ENCODE results near the gene PTPRD.

PTPRD gene

DNA sequence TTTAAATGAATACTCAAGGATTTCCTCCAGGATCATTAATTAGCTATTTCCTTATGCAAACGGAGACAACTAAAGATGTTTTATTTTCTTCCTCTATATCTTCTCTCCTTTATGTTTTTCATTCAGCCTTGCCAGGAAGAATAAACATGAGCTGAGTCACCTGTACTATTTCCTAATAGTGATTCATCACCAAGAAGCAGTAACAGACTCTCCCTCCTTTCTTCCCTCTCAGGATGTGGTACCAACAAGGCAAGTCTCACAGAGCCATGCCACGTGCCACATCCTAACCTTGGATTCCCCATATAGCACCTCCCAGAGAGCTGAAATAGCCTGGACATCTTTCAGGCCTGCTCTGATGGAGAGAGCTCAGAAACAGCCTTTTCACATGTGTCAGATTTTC lies 2054.6 kb downstream of the PTPRD start:
- DNase-seq (ENCODE audit: low spot score): peak; percentile 54

GRCh38 chr9:8555762-8556500 lies 2056.9 kb downstream of the PTPRD start:
- FAIRE-seq (no peak), DNase-seq (ENCODE audit: low spot score) (no peak)

More for the DNA sequence above, 2054.6 kb downstream of the PTPRD start:
- peak; percentile 74 for FAIRE-seq

DNA sequence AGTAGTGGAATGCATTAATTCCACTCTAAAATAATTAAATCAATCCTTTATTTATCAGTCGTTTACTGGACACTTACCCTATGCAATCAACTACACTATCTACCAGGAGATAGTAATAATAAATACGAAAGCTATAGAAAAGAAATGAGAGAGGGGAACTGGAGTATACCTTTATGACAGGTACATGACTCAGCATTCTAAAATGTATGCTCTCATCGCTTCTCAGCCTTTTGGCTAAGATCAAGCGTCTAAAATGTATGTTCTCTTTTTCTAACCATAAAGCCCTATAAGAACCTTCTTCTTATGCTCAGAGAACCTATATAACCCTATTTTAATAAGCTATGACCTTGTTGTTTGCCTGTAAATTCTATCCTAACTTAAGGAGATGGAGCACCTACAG lies 2059.4 kb downstream of the PTPRD start:
- DNase-seq (ENCODE audit: low spot score): no peak
- no peak for FAIRE-seq

GRCh38 chr9:8552732-8553131 lies 2060.1 kb downstream of the PTPRD start:
- FAIRE-seq (no peak), DNase-seq (ENCODE audit: low spot score) (no peak)

GRCh38 chr9:8549214-8549613 lies 2063.6 kb downstream of the PTPRD start:
- no peak for DNase-seq (ENCODE audit: low spot score)
- FAIRE-seq: no peak

DNA sequence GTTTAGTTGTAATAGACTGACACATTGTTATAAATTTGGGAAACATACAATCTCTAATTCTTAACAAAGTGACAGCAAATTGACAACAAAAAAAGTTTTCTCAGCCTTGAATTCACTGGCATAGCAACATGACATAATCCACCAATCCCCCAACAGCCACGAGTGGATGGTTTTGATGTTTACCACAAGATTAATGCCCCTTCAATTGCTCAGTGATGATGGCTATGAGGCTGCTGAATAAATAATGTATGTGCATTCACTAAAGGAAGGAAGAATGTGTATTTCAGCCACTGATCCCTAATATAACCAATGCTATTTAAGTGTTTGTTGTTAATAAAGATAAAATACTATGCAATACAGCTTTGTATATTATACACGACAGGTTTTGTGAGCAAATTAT lies 2069.6 kb downstream of the PTPRD start:
- DNase-seq (ENCODE audit: low spot score) (no peak), FAIRE-seq (no peak)

DNA sequence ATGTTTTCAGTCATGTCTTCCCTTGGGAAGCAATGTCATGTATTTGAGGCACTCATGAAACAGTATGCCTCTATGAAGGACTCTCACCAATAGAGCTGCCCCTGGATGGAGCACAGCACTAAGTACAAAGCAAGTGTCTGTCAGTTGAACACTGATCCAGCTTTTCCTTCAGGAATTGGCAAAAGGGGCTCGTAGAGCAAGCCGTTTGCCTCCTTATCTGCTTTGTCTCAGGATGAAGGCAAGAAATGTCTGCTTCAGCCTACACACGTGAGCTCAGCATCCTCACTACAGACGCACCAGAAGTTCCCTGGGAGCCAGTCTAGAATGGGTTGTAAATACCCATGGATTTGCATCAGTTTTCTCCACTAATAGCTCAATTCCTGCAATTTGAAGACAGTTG lies 2070.3 kb downstream of the PTPRD start:
- DNase-seq (ENCODE audit: low spot score) (no peak), FAIRE-seq (no peak)

GRCh38 chr9:8539681-8540197 lies 2073.1 kb downstream of the PTPRD start:
- FAIRE-seq: no peak
- DNase-seq (ENCODE audit: low spot score): no peak

GRCh38 chr9:8536845-8537244 lies 2076.0 kb downstream of the PTPRD start:
- FAIRE-seq (no peak), DNase-seq (ENCODE audit: low spot score) (no peak)

DNA sequence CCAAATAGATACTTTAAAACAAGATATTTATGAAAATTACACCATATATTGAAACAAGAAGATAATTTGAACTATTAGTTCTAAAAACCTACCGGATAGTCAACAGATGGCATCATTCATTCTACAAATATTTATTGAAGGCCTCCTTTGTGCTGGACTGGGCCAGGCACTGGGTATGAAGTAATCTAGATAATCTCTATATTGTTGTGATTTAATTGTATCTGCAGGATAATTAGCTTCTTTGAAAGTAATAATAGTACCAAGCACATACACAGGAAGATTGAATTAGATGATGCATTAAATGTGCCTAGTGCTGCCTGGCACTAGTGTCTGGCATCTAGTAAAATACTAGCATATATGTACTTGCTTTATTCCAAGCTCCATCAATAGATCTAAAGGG lies 2078.0 kb downstream of the PTPRD start:
- no peak for FAIRE-seq
- no peak for DNase-seq (ENCODE audit: low spot score)

- no peak for FAIRE-seq
- no peak for DNase-seq (ENCODE audit: low spot score)
These were observed 2079.1 kb downstream of the PTPRD start for GRCh38 chr9:8533681-8534080.

- FAIRE-seq (no peak), DNase-seq (ENCODE audit: low spot score) (no peak)
These were observed 2080.9 kb downstream of the PTPRD start for GRCh38 chr9:8531826-8532415.

DNA sequence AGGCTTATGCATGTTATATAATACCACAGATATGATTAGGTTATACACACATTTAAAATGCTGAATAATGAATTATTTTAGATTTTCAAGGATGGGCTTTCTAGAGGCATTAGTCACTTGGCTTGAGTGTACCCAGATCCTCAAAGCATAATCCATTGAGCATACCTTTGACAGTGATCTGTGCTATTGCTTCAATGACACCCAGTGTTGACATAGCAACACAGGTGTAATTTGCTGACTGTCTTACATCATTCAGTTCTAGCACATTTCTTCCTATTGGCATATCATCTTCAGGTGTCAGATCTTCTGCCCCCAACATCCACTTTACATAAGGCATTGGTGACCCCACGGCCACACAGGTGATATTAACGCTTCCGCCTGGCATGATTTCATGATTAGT lies 2091.7 kb downstream of the PTPRD start:
- DNase-seq (ENCODE audit: low spot score) (no peak), FAIRE-seq (no peak)

- FAIRE-seq: no peak
- no peak for DNase-seq (ENCODE audit: low spot score)
These were observed 2097.1 kb downstream of the PTPRD start for GRCh38 chr9:8515748-8516147.

DNA sequence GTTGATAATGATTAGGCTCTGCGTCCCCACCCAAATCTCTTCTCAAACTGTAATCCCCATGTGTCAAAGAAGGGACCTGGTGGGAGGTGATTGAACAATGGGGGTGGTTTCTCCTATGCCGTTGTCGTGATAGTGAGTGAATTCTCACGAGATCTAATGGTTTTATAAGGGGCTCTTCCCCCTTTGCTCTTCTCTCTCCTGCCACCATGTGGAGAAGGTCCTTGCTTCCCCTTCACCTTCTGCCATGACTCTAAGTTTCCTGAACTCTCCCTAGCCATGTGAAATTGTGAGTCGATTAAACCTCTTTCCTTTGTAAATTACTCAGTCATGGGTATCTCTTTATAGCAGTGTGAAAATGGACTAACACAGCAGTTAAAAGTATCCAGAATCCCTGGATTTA lies 2098.0 kb downstream of the PTPRD start:
- FAIRE-seq (no peak), DNase-seq (ENCODE audit: low spot score) (no peak)

DNA sequence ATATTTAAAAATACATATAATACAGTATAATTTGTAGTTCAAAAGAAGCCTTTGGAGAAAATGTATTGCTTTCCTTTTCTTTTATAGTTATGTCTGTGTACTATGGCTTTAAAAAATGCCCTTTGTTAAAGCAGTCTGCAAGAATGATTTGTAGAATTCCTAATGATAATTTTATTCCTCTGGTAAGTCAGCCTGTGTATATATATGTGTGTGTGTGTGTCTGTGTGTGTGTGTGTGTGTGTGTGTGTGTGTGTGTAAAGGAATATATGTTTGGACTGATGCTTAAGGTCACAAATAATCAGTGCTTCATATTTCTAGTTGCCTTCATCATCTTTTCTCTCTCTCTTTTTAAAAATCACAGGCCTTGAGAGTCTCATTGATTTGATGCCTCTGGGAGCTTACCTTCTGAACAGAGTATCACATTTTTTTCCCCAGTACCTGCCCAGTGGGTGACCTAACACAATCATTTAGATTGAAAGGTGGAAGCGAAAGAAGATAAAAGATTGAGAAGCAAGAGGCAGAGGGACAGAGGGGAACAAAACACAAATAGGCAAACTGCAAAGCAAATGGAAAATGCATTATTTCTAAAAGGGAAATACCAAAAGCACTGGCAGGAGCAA lies 2104.0 kb downstream of the PTPRD start:
- DNase-seq (ENCODE audit: low spot score) (no peak), FAIRE-seq (no peak)

DNA sequence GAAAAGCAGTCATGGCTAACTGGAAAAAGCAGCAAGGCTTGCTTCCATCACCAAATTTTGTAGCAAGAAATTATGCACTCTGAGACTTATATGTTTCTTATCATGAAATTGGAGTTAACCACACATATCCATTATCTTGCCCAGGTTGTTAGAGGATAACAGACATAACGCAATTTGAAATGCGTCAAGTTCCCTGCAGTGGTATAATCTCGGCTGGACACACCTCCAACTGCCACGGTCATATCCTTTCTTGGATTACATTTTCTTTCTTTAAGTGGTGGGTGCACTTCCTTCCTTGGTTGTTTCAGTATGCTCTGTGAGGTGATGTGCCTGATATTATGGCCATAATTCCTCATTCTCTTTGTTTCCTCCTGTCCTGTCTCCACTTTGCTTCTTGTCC lies 2118.2 kb downstream of the PTPRD start:
- DNase-seq (ENCODE audit: low spot score) (no peak), FAIRE-seq (no peak)

DNA sequence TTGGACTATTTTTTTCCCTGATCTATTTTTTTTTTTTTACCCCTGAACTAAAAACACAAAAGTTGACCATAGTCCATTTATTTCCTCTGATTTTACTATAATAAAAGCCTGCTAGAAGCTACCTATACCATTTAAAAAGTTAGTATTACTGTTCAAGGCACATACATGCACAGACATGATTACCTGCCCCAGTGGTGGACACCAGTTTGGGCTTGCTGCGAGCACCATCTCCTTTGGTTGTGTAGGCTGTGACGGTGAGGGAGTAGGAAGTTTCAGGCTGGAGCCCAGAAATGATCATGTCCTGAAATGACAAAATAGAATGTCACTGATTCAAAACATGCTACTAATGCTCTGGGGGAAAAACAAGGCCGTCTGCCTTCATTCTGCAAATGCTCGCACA lies 2120.1 kb downstream of the PTPRD start:
- FAIRE-seq (no peak), DNase-seq (ENCODE audit: low spot score) (no peak)

- no peak for FAIRE-seq
These were observed 2120.8 kb downstream of the PTPRD start for GRCh38 chr9:8492024-8492423.

GRCh38 chr9:8491563-8491962 lies 2121.2 kb downstream of the PTPRD start:
- no peak for DNase-seq (ENCODE audit: low spot score)
- FAIRE-seq: no peak

More at GRCh38 chr9:8492024-8492423, 2120.8 kb downstream of the PTPRD start:
- DNase-seq (ENCODE audit: low spot score): no peak

DNA sequence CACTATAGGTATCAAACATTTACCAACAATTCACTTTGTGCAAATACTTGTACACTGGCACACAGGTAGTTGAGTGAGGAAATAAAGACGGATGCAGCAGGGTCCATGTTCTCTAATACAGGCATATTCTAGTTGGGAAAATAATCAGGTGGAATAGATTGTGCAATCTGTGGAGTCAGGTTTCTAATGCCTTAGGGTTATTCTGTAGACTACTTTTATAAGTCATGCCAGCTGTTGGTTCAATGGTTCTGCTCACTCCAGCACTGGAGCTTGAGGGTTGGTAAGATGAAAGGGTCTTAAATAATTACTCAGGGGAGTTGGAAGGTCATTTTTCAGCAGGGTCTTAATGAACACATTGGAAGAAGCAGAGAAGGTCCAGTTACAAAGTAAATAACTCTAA lies 2123.0 kb downstream of the PTPRD start:
- DNase-seq (ENCODE audit: low spot score) (no peak), FAIRE-seq (no peak)

GRCh38 chr9:8486095-8486494 lies 2126.7 kb downstream of the PTPRD start:
- peak; percentile 36 for DNase-seq (ENCODE audit: low spot score)
- FAIRE-seq: no peak
